Medulla oblongata (tissue), 1 donor: ENCODE measurements around the gene PDK1.
"Not testable (repeated sequence)": the region's sequence is repeated elsewhere in the genome, so short reads cannot be mapped to it uniquely, and the experiment has no call there.

Experiments used
- DNase-seq: peaks from one replicate; pipeline ENCODE4 v3.0.0-alpha.2; 2015; ENCODE audit errors: extremely low spot score

The PDK1 gene

DNA sequence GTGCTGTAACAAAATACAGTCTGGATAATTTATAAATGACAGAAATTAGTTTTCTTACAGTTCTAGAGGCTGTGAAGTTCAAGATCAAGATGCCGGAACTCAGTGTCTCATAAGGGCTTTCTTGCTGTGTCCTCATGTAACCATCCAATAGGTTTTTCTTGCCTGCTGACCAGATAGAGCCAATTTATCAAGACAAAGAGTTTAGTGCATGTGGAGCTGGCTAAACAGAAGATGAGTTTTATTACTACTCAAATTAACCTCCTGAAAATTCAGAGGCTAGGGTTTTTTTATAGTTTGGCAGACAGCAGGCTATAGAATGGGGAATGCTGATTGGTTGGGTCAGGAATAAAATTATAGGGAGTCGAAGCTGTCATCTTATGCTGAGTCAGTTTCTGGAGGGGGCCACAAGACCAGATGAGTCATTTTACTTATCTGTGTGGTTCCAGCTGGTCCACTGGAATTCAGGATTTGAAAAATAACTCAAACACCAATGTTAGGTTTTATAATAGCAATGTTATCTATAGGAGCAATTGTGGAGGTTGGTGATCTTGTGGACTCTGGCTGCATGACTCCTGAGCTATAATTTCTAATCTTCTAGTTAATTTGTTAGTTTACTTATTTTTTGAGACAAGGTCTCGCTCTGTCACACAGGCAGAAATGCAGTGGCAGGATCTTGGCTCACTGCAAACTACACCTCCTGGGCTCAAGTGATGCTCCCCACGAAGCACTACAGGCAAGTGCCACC lies 3.2 kb upstream of the PDK1 start:
- no peak for DNase-seq

GRCh38 chr2:172554352-172555271 lies 1.3 kb upstream of the PDK1 start:
- DNase-seq: peak; percentile 8

DNA sequence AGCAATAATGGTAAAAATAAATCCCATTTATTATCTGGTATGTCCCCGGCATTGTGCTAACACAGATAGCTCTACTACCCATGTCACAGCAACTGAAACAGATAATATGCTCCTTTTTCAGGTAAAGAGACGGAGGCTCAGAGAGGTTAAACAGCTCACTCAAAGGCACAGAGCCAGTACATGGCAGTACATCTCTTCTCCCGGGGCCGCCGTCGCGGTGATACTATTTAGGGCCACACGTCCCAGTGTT lies 693 bp upstream of the PDK1 start:
- no peak for DNase-seq

DNA sequence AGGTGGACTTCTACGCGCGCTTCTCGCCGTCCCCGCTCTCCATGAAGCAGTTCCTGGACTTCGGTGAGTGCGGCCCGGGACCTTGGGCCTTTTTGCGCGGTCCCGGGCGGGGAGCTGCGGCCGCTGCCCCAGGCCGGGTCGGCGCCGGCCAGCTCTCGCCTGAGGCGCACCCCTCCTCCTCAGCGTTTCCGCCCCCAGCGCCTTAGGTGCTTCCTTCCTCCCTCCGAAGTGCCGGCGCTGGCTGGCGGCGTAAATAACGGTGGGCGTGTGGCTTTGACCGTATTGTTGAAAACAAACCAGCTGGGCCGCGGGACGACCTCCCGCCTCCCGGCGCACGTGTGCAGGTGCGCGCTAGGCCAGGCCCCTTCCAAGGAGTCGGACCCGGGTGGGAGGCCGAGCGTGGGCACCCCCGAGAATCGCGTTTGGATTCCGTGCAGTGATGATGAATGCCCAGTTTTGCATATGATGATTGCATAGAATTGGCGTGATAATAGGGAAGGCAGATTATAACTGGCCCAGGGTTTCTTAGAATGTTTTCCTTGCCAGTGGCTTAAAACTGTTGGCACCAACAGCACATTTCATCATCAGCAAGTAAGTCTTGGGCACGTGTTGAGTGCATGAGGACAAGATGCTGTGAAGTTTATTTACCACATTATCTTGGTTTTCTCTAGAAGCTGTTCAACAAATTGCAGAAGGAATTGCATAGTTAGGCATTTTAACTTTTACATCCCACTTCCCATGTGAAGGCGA lies 569 bp downstream of the PDK1 start:
- DNase-seq: peak; percentile 42

- no peak for DNase-seq
Measured at GRCh38 chr2:172558372-172558771, 2.5 kb downstream of the PDK1 start.

GRCh38 chr2:172560721-172561120 lies 4.8 kb downstream of the PDK1 start:
- DNase-seq: no peak

GRCh38 chr2:172561270-172561669 lies 5.4 kb downstream of the PDK1 start:
- DNase-seq: no peak

DNA sequence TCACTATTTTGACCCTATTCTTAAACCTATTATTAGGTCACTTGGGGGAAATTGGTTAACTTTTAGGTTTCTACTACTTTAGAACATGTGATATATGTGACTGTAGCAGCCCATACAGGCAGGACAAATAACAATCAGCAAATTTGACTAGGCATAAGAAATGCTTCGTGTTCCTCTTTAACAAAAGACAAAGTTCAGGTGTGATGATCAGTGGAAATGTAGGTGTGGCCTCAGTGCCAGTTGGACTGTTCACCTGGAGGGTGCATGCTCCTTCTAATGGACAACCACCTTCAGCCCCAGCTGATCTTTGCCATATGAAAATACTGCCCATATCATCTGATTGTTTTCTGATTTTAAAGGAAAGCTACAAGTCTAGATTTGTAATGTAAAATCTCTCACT lies 6.4 kb downstream of the PDK1 start:
- no peak for DNase-seq

- no peak for DNase-seq
Measured at GRCh38 chr2:172564376-172564775, 8.5 kb downstream of the PDK1 start.

GRCh38 chr2:172571245-172571644 lies 15.4 kb downstream of the PDK1 start:
- DNase-seq: no peak

DNA sequence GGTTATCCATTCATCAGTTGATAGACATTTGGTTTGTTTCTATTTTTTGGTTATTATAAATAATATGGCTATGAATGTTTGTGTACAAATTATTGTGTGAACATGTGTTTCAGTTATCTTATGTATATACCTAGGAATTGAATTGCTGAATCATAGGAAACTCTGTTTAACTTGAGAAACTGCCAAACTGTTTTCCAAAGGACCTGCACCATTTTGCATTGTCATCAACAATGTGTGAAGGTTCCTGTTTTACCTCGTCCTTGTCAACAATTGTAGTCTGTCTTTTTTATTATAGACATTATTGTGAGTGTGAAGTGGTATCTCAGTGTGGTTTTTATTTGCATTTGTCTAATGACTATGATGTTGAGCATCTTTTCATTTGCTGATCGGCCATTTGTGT lies 17.1 kb downstream of the PDK1 start:
- no peak for DNase-seq

GRCh38 chr2:172574965-172575364 lies 19.1 kb downstream of the PDK1 start:
- DNase-seq: no peak

DNA sequence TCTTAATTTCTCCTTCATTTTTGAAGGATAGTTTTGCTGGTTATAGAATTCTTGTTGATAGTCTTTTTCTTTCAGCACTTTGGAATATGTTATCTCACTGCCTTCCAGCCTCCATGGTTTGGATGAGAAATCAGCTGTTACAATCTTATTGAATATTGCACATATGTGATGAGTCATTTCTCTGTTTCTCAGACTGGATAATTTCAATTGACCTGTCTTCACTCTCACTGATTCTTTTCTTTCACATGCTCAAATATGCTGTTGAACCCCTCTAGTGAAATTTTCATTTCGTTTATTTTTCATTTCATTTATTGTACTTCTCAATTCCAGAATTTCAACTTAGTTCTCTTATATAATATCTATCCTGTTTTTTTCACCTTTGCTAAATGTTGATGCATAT lies 22.2 kb downstream of the PDK1 start:
- DNase-seq: no peak

- no peak for DNase-seq
Measured at GRCh38 chr2:172578860-172579512, 23.1 kb downstream of the PDK1 start.

- no peak for DNase-seq
Measured at GRCh38 chr2:172580544-172580943, 24.7 kb downstream of the PDK1 start.

DNA sequence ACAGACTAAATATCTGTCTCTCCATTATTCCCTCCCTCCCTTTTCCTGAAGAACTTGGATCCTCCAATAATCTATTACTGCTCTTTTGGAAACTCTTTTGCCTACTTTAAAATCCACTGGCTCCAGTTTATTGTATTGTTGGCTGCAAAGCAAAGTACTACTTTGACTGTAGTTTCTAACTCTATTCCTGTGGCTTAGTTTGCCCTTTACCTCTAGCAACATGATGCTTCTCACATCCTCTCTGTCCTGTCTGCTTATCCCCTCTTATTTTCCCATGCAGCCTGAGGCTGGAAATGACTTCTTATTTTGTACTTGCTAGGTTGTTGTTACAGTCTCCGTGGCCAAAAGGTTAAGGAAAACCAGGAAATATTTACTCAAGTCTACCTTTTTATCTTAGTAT lies 26.8 kb downstream of the PDK1 start:
- no peak for DNase-seq

GRCh38 chr2:172586245-172586891 lies 30.5 kb downstream of the PDK1 start:
- no peak for DNase-seq

GRCh38 chr2:172587231-172587630 lies 31.3 kb downstream of the PDK1 start:
- DNase-seq: not testable (repeated sequence)

DNA sequence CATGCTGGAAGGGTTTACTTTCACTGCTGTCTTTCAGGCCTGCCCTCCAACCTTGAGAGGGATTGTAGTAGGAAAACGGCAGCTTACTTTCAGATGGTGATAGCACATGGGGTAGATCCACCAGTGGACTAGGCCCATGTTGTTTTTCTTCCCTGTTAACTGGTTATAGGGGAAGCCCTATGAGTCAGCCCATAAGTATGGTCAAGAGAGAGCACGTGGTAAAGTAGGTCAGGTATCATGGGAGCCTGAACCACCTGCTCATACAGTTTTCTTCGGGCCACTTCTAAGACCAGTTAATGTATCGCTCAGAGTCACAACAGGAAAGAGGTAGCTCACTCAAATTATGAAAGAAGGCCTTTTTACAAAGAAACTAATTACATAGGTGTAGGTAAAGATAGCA lies 33.0 kb downstream of the PDK1 start:
- DNase-seq: no peak

DNA sequence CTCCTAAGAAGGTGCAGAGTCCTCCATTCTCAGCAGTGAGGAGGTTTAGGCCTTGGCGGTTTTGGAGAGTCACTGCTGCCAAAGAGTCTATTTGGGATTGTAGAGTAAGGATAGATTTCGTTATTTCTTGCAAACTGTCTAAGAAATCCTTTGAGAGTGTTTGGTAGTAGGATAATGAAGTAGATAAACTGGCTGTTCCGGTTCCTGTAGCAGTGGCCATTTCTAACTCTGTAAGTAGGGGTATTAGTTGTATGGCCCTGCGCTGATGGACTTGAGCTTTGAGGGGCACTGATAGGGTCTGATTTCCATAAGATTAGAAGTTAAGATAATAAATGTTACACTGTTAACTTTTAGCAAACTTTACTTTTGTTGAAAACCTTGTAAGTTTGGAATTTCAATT lies 35.5 kb downstream of the PDK1 start:
- not testable (repeated sequence) for DNase-seq

DNA sequence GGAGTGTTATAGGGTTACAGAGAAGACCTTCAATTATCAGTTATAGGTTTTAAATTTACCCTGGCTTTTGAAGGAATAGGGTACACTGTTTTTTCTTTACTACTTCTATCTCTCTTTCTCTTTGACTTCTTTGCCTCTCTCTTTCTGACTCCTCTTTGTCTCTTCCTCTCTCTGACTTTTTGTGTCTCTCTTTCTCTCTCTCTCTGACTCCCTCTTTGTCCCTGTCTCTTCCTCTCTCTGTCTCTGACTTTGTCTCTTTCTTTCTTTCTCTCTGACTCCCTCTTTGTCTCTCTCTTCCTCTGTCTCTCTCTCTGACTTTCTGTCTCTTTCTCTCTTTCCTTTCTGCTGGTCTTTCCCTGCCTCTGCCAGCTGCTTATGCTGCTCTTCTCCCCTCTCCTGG lies 36.3 kb downstream of the PDK1 start:
- not testable (repeated sequence) for DNase-seq

- DNase-seq: no peak
Measured at GRCh38 chr2:172596776-172597175, 40.9 kb downstream of the PDK1 start.
